ENCODE measurements around the gene SPAG8. TPM values are rescaled to one million over a fixed set of nuclear protein-coding genes. Genes with fewer than 3 reads are reported as not detected.

Gene SPAG8
- total RNA-seq, 1 experiment from 2014 or later, result 1.0 TPM

- H3K4me2 ChIP-seq, result peak overlapping the region; percentile 26
- TF ChIP-seq CTCF (conservative IDR thresholded peaks at IDR 0.05), result no peak
- H4K20me1 ChIP-seq (ENCODE audit: insufficient read depth), result no peaks in the 10 kb centered on the region
- H3K27me3 ChIP-seq (ENCODE audit: insufficient read depth, low read depth), result no peaks in the 10 kb centered on the region
- H2AFZ ChIP-seq, result no peak overlapping the region
- H3K4me3 ChIP-seq, result no peak overlapping the region
- BruUV-seq (replicated peaks), result no TSS peak
- H3F3A ChIP-seq (ENCODE audit: insufficient read depth, low read depth), result peaks cover 17% of the 10 kb centered on the region
- no peaks in the 10 kb centered on the region for H3K36me3 ChIP-seq (ENCODE audit: low read depth)
- intact Hi-C loops (cut with micrococcal nuclease; ENCODE audit: unreplicated experiment), result no loop called here
- no peak for DNase-seq
- peaks cover 21% of the 10 kb centered on the region for H3K4me1 ChIP-seq (replicated peaks; ENCODE audit: insufficient read depth)
- H3K9me3 ChIP-seq (ENCODE audit: insufficient read depth, low read depth), result no peaks in the 10 kb centered on the region
- ChIA-PET CTCF (interaction anchor here (0.6 kb wide), 1 partner anchor 111 kb away, joined by 4 read pairs; no protein-coding TSS in a partner anchor), POLR2A (ENCODE audit: unreplicated experiment) (interaction anchor here (0.5 to 0.6 kb wide), 3 partner anchors 10 to 100 kb away, joined by 4 to 6 read pairs (median 5); no protein-coding TSS in a partner anchor)
- no peaks in the 10 kb centered on the region for H3K79me2 ChIP-seq (ENCODE audit: low read depth)
- peak overlapping the region; percentile 45; the same call in 1 of the 2 replicates for H3K27ac ChIP-seq
- no peaks in the 10 kb centered on the region for H3K9me2 ChIP-seq (ENCODE audit: insufficient read depth)
These were observed 40.5 kb downstream of the SPAG8 start for GRCh38 chr9:35771534-35771933.

DNA sequence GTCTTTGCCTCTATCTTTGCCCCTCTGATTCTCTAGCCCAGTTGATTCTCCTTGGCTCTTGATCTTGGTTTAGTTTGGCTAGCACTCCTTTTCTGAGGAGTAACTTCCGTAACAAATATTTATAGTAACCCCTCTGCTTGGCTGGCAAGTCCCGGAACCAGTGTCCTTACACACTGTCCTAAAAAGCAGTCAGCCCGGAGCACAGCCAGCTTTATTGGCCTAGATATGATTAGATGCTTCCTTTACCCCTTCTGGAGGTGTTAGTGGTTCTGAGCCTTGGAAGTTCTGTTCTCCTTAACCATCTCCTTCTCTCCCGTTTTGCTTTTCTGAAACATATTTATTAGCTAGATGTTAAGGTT is 41.0 kb downstream of the SPAG8 start:
- TF ChIP-seq CTCF (conservative IDR thresholded peaks at IDR 0.05) (no peak), EZH2 (IDR thresholded peaks at IDR 0.05; ENCODE audit: low read depth) (no peak)
- H3K4me3 ChIP-seq, result no peak overlapping the region
- no peak overlapping the region for H2AFZ ChIP-seq
- peaks cover 17% of the 10 kb centered on the region for H3F3A ChIP-seq (ENCODE audit: insufficient read depth, low read depth)
- H3K27ac ChIP-seq, result 0 out of 2 replicates have a peak overlapping the region, but pooled peaks have one; percentile 20
- no peaks in the 10 kb centered on the region for H3K9me3 ChIP-seq (ENCODE audit: insufficient read depth, low read depth)
- CTCF ChIA-PET, result interaction anchor here (0.6 to 0.7 kb wide), 2 partner anchors 74 to 111 kb away, joined by 3 to 4 read pairs; no protein-coding TSS in a partner anchor
- peaks cover 21% of the 10 kb centered on the region for H3K4me1 ChIP-seq (replicated peaks; ENCODE audit: insufficient read depth)
- no peaks in the 10 kb centered on the region for H4K20me1 ChIP-seq (ENCODE audit: insufficient read depth)
- BruUV-seq (replicated peaks), result no TSS peak
- H3K4me2 ChIP-seq, result peak overlapping the region; percentile 26
- intact Hi-C loops (cut with micrococcal nuclease; ENCODE audit: unreplicated experiment), result no loop called here
- DNase-seq, result no peak
- H3K27me3 ChIP-seq (ENCODE audit: insufficient read depth, low read depth), result no peaks in the 10 kb centered on the region
- H3K36me3 ChIP-seq (ENCODE audit: low read depth), result no peaks in the 10 kb centered on the region
- POLR2A ChIA-PET (ENCODE audit: unreplicated experiment), result interaction anchor here (0.5 to 0.6 kb wide), 2 partner anchors 10 to 63 kb away, joined by 4 to 6 read pairs; no protein-coding TSS in a partner anchor
- no peaks in the 10 kb centered on the region for H3K9me2 ChIP-seq (ENCODE audit: insufficient read depth)
- H3K79me2 ChIP-seq (ENCODE audit: low read depth), result no peaks in the 10 kb centered on the region

- Histone ChIP-seq H3K27me3 (ENCODE audit: insufficient read depth, low read depth) (no peaks in the 10 kb centered on the region), H3K27ac (no peak overlapping the region), H3K4me3 (no peak overlapping the region), H3K4me1 (replicated peaks; ENCODE audit: insufficient read depth) (peaks cover 21% of the 10 kb centered on the region), H4K20me1 (ENCODE audit: insufficient read depth) (no peaks in the 10 kb centered on the region), H3K9me3 (ENCODE audit: insufficient read depth, low read depth) (no peaks in the 10 kb centered on the region), H3K36me3 (ENCODE audit: low read depth) (no peaks in the 10 kb centered on the region), H2AFZ (no peak overlapping the region), H3K9me2 (ENCODE audit: insufficient read depth) (no peaks in the 10 kb centered on the region), H3F3A (ENCODE audit: insufficient read depth, low read depth) (peaks cover 17% of the 10 kb centered on the region), H3K4me2 (no peak overlapping the region), H3K79me2 (ENCODE audit: low read depth) (no peaks in the 10 kb centered on the region)
- POLR2A ChIA-PET (ENCODE audit: unreplicated experiment), result no interaction called here
- DNase-seq, result no peak
- intact Hi-C loops (cut with micrococcal nuclease; ENCODE audit: unreplicated experiment), result no loop called here
- CTCF ChIA-PET, result interaction anchor here (0.7 kb wide), 1 partner anchor 179 kb away, joined by 3 read pairs; no protein-coding TSS in a partner anchor
- no peak for TF ChIP-seq EZH2 (IDR thresholded peaks at IDR 0.05; ENCODE audit: low read depth)
- TF ChIP-seq CTCF (conservative IDR thresholded peaks at IDR 0.05), result no peak
- no TSS peak for BruUV-seq (replicated peaks)
These were observed 42.3 kb downstream of the SPAG8 start for GRCh38 chr9:35769763-35770162.

Measured in PC-9 (cell line).